GM18498 (cell line): ENCODE measurements around the gene MYO16.

Source experiments
- ATAC-seq: cut with Tn5 transposase; IDR thresholded peaks from one replicate; pipeline ENCODE4 v1.9.1; 2021; ENCODE audit warnings: mild to moderate bottlenecking, moderate library complexity; ENCODE audit not compliant: unreplicated experiment

Gene MYO16

GRCh38 chr13:108629181-108629752, at the start of gene MYO16:
MYO16 (plus strand) TSS chr13:108629611; CDS start chr13:108629845, 234 bp downstream.
- no peak for ATAC-seq

- no peak for ATAC-seq
These were observed 42.6 kb upstream of the MYO16 start for GRCh38 chr13:108586826-108587225.

GRCh38 chr13:108588516-108588915, 40.9 kb upstream of the MYO16 start:
- no peak for ATAC-seq

- no peak for ATAC-seq
These were observed 35.3 kb upstream of the MYO16 start for GRCh38 chr13:108594153-108594552.

GRCh38 chr13:108595436-108596274, 33.8 kb upstream of the MYO16 start:
- no peak for ATAC-seq

GRCh38 chr13:108597943-108598342, 31.5 kb upstream of the MYO16 start:
- no peak for ATAC-seq

- no peak for ATAC-seq
These were observed 23.0 kb upstream of the MYO16 start for GRCh38 chr13:108606424-108606823.

GRCh38 chr13:108609353-108609752, 20.1 kb upstream of the MYO16 start:
- ATAC-seq: no peak

GRCh38 chr13:108610507-108610906, 18.9 kb upstream of the MYO16 start:
- no peak for ATAC-seq

- no peak for ATAC-seq
These were observed 14.2 kb upstream of the MYO16 start for GRCh38 chr13:108615241-108615640.

GRCh38 chr13:108618233-108618632, 11.2 kb upstream of the MYO16 start:
- ATAC-seq: no peak

GRCh38 chr13:108621462-108621861, 7.9 kb upstream of the MYO16 start:
- no peak for ATAC-seq

- ATAC-seq: no peak
These were observed 5.3 kb upstream of the MYO16 start for GRCh38 chr13:108624108-108624507.

GRCh38 chr13:108624979-108625378, 4.4 kb upstream of the MYO16 start:
- no peak for ATAC-seq

- ATAC-seq: no peak
These were observed 577 bp downstream of the MYO16 start for GRCh38 chr13:108629988-108630387.

- ATAC-seq: no peak
These were observed 3.3 kb downstream of the MYO16 start for GRCh38 chr13:108632649-108633167.

GRCh38 chr13:108638901-108639300, 9.5 kb downstream of the MYO16 start:
- ATAC-seq: no peak

- no peak for ATAC-seq
These were observed 14.4 kb downstream of the MYO16 start for GRCh38 chr13:108643646-108644353.

- ATAC-seq: no peak
These were observed 16.0 kb downstream of the MYO16 start for GRCh38 chr13:108645376-108645775.

GRCh38 chr13:108650271-108650670, 20.9 kb downstream of the MYO16 start:
- no peak for ATAC-seq

GRCh38 chr13:108656742-108657141, 27.3 kb downstream of the MYO16 start:
- no peak for ATAC-seq

- no peak for ATAC-seq
These were observed 28.1 kb downstream of the MYO16 start for GRCh38 chr13:108657519-108657918.
